ENCODE results near the gene ACAA1.
"Not testable (repeated sequence)": the region's sequence is repeated elsewhere in the genome, so short reads cannot be mapped to it uniquely, and the experiment has no call there.

ACAA1 gene

DNA sequence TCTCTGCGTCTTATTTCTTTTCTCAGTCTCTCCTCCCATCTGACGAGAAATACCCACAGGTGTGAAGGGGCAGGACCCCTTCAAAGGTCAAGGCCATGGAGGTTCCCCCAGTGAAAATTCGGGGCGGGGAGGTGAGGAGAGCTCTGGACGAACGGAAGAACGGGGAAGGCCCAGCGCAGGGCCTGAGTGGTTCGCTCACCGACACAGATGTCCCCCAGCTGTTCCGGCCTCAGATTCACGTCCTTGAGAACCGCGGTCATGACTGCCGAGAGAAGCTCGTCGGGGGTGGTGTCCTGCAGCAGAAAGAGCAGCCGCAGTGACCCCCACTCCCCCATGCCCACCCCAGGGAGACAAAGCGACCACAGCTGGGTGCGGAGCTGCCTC is 542 bp downstream of the ACAA1 start:
- H3K9ac ChIP-seq (ENCODE audit: low read depth in 1 of 2, low read length in 2 of 2), result peak overlapping the region; percentile 87 to 97
- no peaks in the 10 kb centered on the region for H3K27me3 ChIP-seq (ENCODE audit: control insufficient read depth in 2 of 2, insufficient read depth in 2 of 2, low read length in 2 of 2)
- peaks cover 32 to 42% of the 10 kb centered on the region in 2 donors for H3K36me3 ChIP-seq (ENCODE audit: control insufficient read depth in 2 of 2, insufficient read depth in 2 of 2, low read length in 2 of 2)
- H3K4me1 ChIP-seq (ENCODE audit: control insufficient read depth in 2 of 2, insufficient read depth in 2 of 2, low read length in 2 of 2), result peaks cover 55 to 66% of the 10 kb centered on the region in 2 donors
- no peaks in the 10 kb centered on the region for H3K9me3 ChIP-seq (ENCODE audit: control insufficient read depth in 2 of 2, low read length in 2 of 2)
- H3K27ac ChIP-seq (ENCODE audit: low read depth in 2 of 2, low read length in 2 of 2), result peak overlapping the region; percentile 76 to 87
- peak overlapping the region; percentile 94 for H3K4me3 ChIP-seq (ENCODE audit: low read length in 2 of 2)

- peak overlapping the region; percentile 87 to 97 for H3K9ac ChIP-seq (ENCODE audit: low read depth in 1 of 2, low read length in 2 of 2)
- H3K27ac ChIP-seq (ENCODE audit: low read depth in 2 of 2, low read length in 2 of 2), result peak overlapping the region; percentile 76 to 87
- peaks cover 27 to 42% of the 10 kb centered on the region in 2 donors for H3K36me3 ChIP-seq (ENCODE audit: control insufficient read depth in 2 of 2, insufficient read depth in 2 of 2, low read length in 2 of 2)
- H3K4me1 ChIP-seq (ENCODE audit: control insufficient read depth in 2 of 2, insufficient read depth in 2 of 2, low read length in 2 of 2), result peaks cover 56 to 68% of the 10 kb centered on the region in 2 donors
- H3K9me3 ChIP-seq (ENCODE audit: control insufficient read depth in 2 of 2, low read length in 2 of 2); H3K27me3 ChIP-seq (ENCODE audit: control insufficient read depth in 2 of 2, insufficient read depth in 2 of 2, low read length in 2 of 2): not testable (repeated sequence)
- peak overlapping the region; percentile 94 for H3K4me3 ChIP-seq (ENCODE audit: low read length in 2 of 2)
These were observed 1.2 kb downstream of the ACAA1 start for GRCh38 chr3:38135621-38136277.

DNA sequence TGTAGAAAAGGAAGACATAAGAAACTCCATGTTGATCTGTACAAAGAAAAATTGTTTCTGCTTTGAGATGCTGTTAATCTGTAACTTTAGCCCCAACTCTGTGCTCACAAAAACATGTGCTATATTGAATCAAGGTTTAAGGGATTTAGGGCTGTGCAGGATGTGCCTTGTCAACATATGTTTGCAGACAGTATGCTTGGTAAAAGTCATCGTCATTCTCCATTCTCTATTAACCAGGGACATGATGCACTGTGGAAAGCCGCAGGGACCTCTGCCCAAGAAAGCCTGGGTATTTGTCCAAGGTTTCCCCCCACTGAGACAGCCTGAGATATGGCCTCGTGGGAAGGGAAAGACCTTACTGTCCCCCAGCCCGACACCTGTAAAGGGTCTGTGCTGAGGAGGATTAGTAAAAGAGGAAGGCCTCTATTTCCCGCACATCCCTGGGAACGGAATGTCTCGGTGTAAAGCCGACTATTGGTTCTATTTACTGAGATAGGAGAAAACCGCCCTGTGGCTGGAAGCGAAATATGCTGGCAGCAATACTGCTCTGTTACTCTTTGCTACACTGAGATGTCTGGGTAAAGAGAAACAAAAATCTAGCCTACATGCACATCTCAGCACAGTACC is 2.3 kb downstream of the ACAA1 start:
- peak overlapping the region in 1 of 2 donors; percentile 42 for H3K9ac ChIP-seq (ENCODE audit: low read depth in 1 of 2, low read length in 2 of 2)
- not testable (repeated sequence) for H3K27me3 ChIP-seq (ENCODE audit: control insufficient read depth in 2 of 2, insufficient read depth in 2 of 2, low read length in 2 of 2); H3K9me3 ChIP-seq (ENCODE audit: control insufficient read depth in 2 of 2, low read length in 2 of 2)
- peaks cover 32 to 42% of the 10 kb centered on the region in 2 donors for H3K36me3 ChIP-seq (ENCODE audit: control insufficient read depth in 2 of 2, insufficient read depth in 2 of 2, low read length in 2 of 2)
- peak overlapping the region in 1 of 2 donors; percentile 79 for H3K27ac ChIP-seq (ENCODE audit: low read depth in 2 of 2, low read length in 2 of 2)
- peak overlapping the region; percentile 0 to 94 for H3K4me3 ChIP-seq (ENCODE audit: low read length in 2 of 2)
- peaks cover 46 to 60% of the 10 kb centered on the region in 2 donors for H3K4me1 ChIP-seq (ENCODE audit: control insufficient read depth in 2 of 2, insufficient read depth in 2 of 2, low read length in 2 of 2)

GRCh38 chr3:38133557-38134405 is 3.1 kb downstream of the ACAA1 start:
- H3K27me3 ChIP-seq (ENCODE audit: control insufficient read depth in 2 of 2, insufficient read depth in 2 of 2, low read length in 2 of 2), result no peaks in the 10 kb centered on the region
- H3K4me3 ChIP-seq (ENCODE audit: low read length in 2 of 2), result peak overlapping the region in 1 of 2 donors; percentile 38
- H3K9ac ChIP-seq (ENCODE audit: low read depth in 1 of 2, low read length in 2 of 2), result peak overlapping the region in 1 of 2 donors; percentile 42
- H3K9me3 ChIP-seq (ENCODE audit: control insufficient read depth in 2 of 2, low read length in 2 of 2), result no peaks in the 10 kb centered on the region
- H3K27ac ChIP-seq (ENCODE audit: low read depth in 2 of 2, low read length in 2 of 2), result peak overlapping the region; percentile 59 to 79
- H3K4me1 ChIP-seq (ENCODE audit: control insufficient read depth in 2 of 2, insufficient read depth in 2 of 2, low read length in 2 of 2), result peaks cover 41 to 56% of the 10 kb centered on the region in 2 donors
- peaks cover 41 to 50% of the 10 kb centered on the region in 2 donors for H3K36me3 ChIP-seq (ENCODE audit: control insufficient read depth in 2 of 2, insufficient read depth in 2 of 2, low read length in 2 of 2)

DNA sequence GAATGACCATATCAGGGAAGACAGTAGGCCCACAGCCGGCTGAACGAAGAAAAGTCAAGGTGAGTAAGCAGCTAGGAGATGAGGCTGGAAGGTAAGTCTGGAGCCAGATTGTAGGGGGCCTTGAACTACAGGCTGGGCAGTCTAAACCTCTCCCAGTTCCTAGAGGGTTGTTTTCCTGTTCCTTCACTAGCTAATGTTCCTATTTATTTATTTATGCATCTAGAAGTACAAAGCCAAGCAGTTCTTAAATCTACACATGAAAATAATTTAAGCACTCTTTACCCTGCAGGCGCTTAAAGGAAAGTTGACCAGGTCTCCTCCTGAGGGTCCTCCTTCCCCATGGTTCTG is 3.7 kb downstream of the ACAA1 start:
- peaks cover 40 to 56% of the 10 kb centered on the region in 2 donors for H3K4me1 ChIP-seq (ENCODE audit: control insufficient read depth in 2 of 2, insufficient read depth in 2 of 2, low read length in 2 of 2)
- peak overlapping the region; percentile 56 to 79 for H3K27ac ChIP-seq (ENCODE audit: low read depth in 2 of 2, low read length in 2 of 2)
- no peaks in the 10 kb centered on the region for H3K27me3 ChIP-seq (ENCODE audit: control insufficient read depth in 2 of 2, insufficient read depth in 2 of 2, low read length in 2 of 2)
- peak overlapping the region; percentile 24 to 38 for H3K4me3 ChIP-seq (ENCODE audit: low read length in 2 of 2)
- no peaks in the 10 kb centered on the region for H3K9me3 ChIP-seq (ENCODE audit: control insufficient read depth in 2 of 2, low read length in 2 of 2)
- H3K9ac ChIP-seq (ENCODE audit: low read depth in 1 of 2, low read length in 2 of 2), result peak overlapping the region in 1 of 2 donors; percentile 23
- peaks cover 45 to 53% of the 10 kb centered on the region in 2 donors for H3K36me3 ChIP-seq (ENCODE audit: control insufficient read depth in 2 of 2, insufficient read depth in 2 of 2, low read length in 2 of 2)

GRCh38 chr3:38131621-38132369 is 5.1 kb downstream of the ACAA1 start:
- no peaks in the 10 kb centered on the region for H3K9me3 ChIP-seq (ENCODE audit: control insufficient read depth in 2 of 2, low read length in 2 of 2)
- peaks cover 33 to 48% of the 10 kb centered on the region in 2 donors for H3K4me1 ChIP-seq (ENCODE audit: control insufficient read depth in 2 of 2, insufficient read depth in 2 of 2, low read length in 2 of 2)
- H3K27ac ChIP-seq (ENCODE audit: low read depth in 2 of 2, low read length in 2 of 2), result no peak overlapping the region
- H3K27me3 ChIP-seq (ENCODE audit: control insufficient read depth in 2 of 2, insufficient read depth in 2 of 2, low read length in 2 of 2), result no peaks in the 10 kb centered on the region
- no peak overlapping the region for H3K4me3 ChIP-seq (ENCODE audit: low read length in 2 of 2)
- peaks cover 58 to 67% of the 10 kb centered on the region in 2 donors for H3K36me3 ChIP-seq (ENCODE audit: control insufficient read depth in 2 of 2, insufficient read depth in 2 of 2, low read length in 2 of 2)
- H3K9ac ChIP-seq (ENCODE audit: low read depth in 1 of 2, low read length in 2 of 2), result no peak overlapping the region

- Histone ChIP-seq H3K9me3 (ENCODE audit: control insufficient read depth in 2 of 2, low read length in 2 of 2) (no peaks in the 10 kb centered on the region), H3K36me3 (ENCODE audit: control insufficient read depth in 2 of 2, insufficient read depth in 2 of 2, low read length in 2 of 2) (peaks cover 70 to 79% of the 10 kb centered on the region in 2 donors), H3K27me3 (ENCODE audit: control insufficient read depth in 2 of 2, insufficient read depth in 2 of 2, low read length in 2 of 2) (no peaks in the 10 kb centered on the region), H3K9ac (ENCODE audit: low read depth in 1 of 2, low read length in 2 of 2) (no peak overlapping the region), H3K27ac (ENCODE audit: low read depth in 2 of 2, low read length in 2 of 2) (peak overlapping the region in 1 of 2 donors; percentile 69), H3K4me1 (ENCODE audit: control insufficient read depth in 2 of 2, insufficient read depth in 2 of 2, low read length in 2 of 2) (peaks cover 29 to 43% of the 10 kb centered on the region in 2 donors), H3K4me3 (ENCODE audit: low read length in 2 of 2) (no peak overlapping the region)
These were observed 6.3 kb downstream of the ACAA1 start for GRCh38 chr3:38130631-38131065.

- H3K4me1 ChIP-seq (ENCODE audit: control insufficient read depth in 2 of 2, insufficient read depth in 2 of 2, low read length in 2 of 2), result peaks cover 14 to 27% of the 10 kb centered on the region in 2 donors
- no peaks in the 10 kb centered on the region for H3K27me3 ChIP-seq (ENCODE audit: control insufficient read depth in 2 of 2, insufficient read depth in 2 of 2, low read length in 2 of 2)
- no peaks in the 10 kb centered on the region for H3K9me3 ChIP-seq (ENCODE audit: control insufficient read depth in 2 of 2, low read length in 2 of 2)
- no peak overlapping the region for H3K4me3 ChIP-seq (ENCODE audit: low read length in 2 of 2)
- no peak overlapping the region for H3K27ac ChIP-seq (ENCODE audit: low read depth in 2 of 2, low read length in 2 of 2)
- H3K36me3 ChIP-seq (ENCODE audit: control insufficient read depth in 2 of 2, insufficient read depth in 2 of 2, low read length in 2 of 2), result peaks cover 76 to 88% of the 10 kb centered on the region in 2 donors
- H3K9ac ChIP-seq (ENCODE audit: low read depth in 1 of 2, low read length in 2 of 2), result no peak overlapping the region
These were observed 7.9 kb downstream of the ACAA1 start for GRCh38 chr3:38129058-38129457.

- Histone ChIP-seq H3K36me3 (ENCODE audit: control insufficient read depth in 2 of 2, insufficient read depth in 2 of 2, low read length in 2 of 2) (peaks cover 76 to 90% of the 10 kb centered on the region in 2 donors), H3K9ac (ENCODE audit: low read depth in 1 of 2, low read length in 2 of 2) (no peak overlapping the region), H3K27ac (ENCODE audit: low read depth in 2 of 2, low read length in 2 of 2) (no peak overlapping the region), H3K9me3 (ENCODE audit: control insufficient read depth in 2 of 2, low read length in 2 of 2) (no peaks in the 10 kb centered on the region), H3K4me3 (ENCODE audit: low read length in 2 of 2) (no peak overlapping the region), H3K27me3 (ENCODE audit: control insufficient read depth in 2 of 2, insufficient read depth in 2 of 2, low read length in 2 of 2) (no peaks in the 10 kb centered on the region), H3K4me1 (ENCODE audit: control insufficient read depth in 2 of 2, insufficient read depth in 2 of 2, low read length in 2 of 2) (peaks cover 9 to 19% of the 10 kb centered on the region in 2 donors)
These were observed 8.6 kb downstream of the ACAA1 start for GRCh38 chr3:38128303-38128655.
